GM18870 (cell line): ENCODE results near the gene FLVCR2.
A peak's percentile ranks its signal among the peaks of the same experiment; 100 is the strongest.

Experiments
- ATAC-seq: cut with Tn5 transposase; IDR thresholded peaks from one replicate; pipeline ENCODE4 v1.9.1; 2021; ENCODE audit warnings: moderate library complexity; ENCODE audit not compliant: unreplicated experiment

FLVCR2 gene

GRCh38 chr14:75578102-75578785 is at the start of gene FLVCR2:
FLVCR2 (plus strand) TSS chr14:75578620; CDS start chr14:75578973, 353 bp downstream.
- peak; percentile 38 for ATAC-seq

- ATAC-seq = no peak
Observed at GRCh38 chr14:75531256-75531655, 47.2 kb upstream of the FLVCR2 start.

- ATAC-seq = no peak
Observed at GRCh38 chr14:75531660-75532317, 46.6 kb upstream of the FLVCR2 start.

- no peak for ATAC-seq
Observed at GRCh38 chr14:75533791-75534555, 44.4 kb upstream of the FLVCR2 start.

GRCh38 chr14:75535164-75535898 is 43.1 kb upstream of the FLVCR2 start:
- ATAC-seq = no peak

- no peak for ATAC-seq
Observed at GRCh38 chr14:75537071-75537470, 41.3 kb upstream of the FLVCR2 start.

- ATAC-seq = no peak
Observed at GRCh38 chr14:75539162-75539560, 39.3 kb upstream of the FLVCR2 start.

GRCh38 chr14:75539561-75540478 is 38.6 kb upstream of the FLVCR2 start:
- no peak for ATAC-seq

- ATAC-seq = no peak
Observed at GRCh38 chr14:75540479-75540851, 38.0 kb upstream of the FLVCR2 start.

- ATAC-seq = peak; percentile 41
Observed at GRCh38 chr14:75542588-75543091, 35.8 kb upstream of the FLVCR2 start.

- peak; percentile 11 for ATAC-seq
Observed at GRCh38 chr14:75543253-75543652, 35.2 kb upstream of the FLVCR2 start.

- no peak for ATAC-seq
Observed at GRCh38 chr14:75543786-75544185, 34.6 kb upstream of the FLVCR2 start.

- ATAC-seq = no peak
Observed at GRCh38 chr14:75545907-75546306, 32.5 kb upstream of the FLVCR2 start.

GRCh38 chr14:75547552-75548250 is 30.7 kb upstream of the FLVCR2 start:
- no peak for ATAC-seq

- ATAC-seq = no peak
Observed at GRCh38 chr14:75548544-75548943, 29.9 kb upstream of the FLVCR2 start.

- ATAC-seq = peak; percentile 51
Observed at GRCh38 chr14:75549169-75549568, 29.3 kb upstream of the FLVCR2 start.

- ATAC-seq = no peak
Observed at GRCh38 chr14:75551021-75551420, 27.4 kb upstream of the FLVCR2 start.

GRCh38 chr14:75553157-75553556 is 25.3 kb upstream of the FLVCR2 start:
- ATAC-seq = no peak

GRCh38 chr14:75553761-75554364 is 24.6 kb upstream of the FLVCR2 start:
- ATAC-seq = no peak
